ENCODE results near the gene RBCK1. TPM values are rescaled to one million over a fixed set of nuclear protein-coding genes. Genes with fewer than 3 reads are reported as not detected.

The RBCK1 gene
- polyA plus RNA-seq, 1 donor from 2014 or later = 38.4 TPM

Small RNA genes within 50 kb of the gene (small RNA-seq; reads per million reads assigned to genes)
- gene RF00019 = 0 to 1.2 (median 0) reads per million in 3 experiments

Other genes starting within 250 kb of the RBCK1 start
- not detected in 2 replicates for gene DEFB128, start 218.6 kb upstream of the RBCK1 start, polyA plus RNA-seq
- not detected in 2 replicates for gene DEFB129, start 181.0 kb upstream of the RBCK1 start, polyA plus RNA-seq
- gene DEFB132, start 150.6 kb upstream of the RBCK1 start, polyA plus RNA-seq = not detected in 2 replicates
- 7.8 and 10.9 TPM in 2 replicates for gene C20orf96, start 117.5 kb upstream of the RBCK1 start, polyA plus RNA-seq
- gene ZCCHC3, start 110.7 kb upstream of the RBCK1 start, polyA plus RNA-seq = 15.5 and 19.5 TPM in 2 replicates
- 6.8 and 9.6 TPM in 2 replicates for gene SOX12, start 82.7 kb upstream of the RBCK1 start, polyA plus RNA-seq
- 19.6 and 43.1 TPM in 2 replicates for gene NRSN2, start 61.2 kb upstream of the RBCK1 start, polyA plus RNA-seq
- 6.0 and 6.8 TPM in 2 replicates for gene TRIB3, start 27.5 kb upstream of the RBCK1 start, polyA plus RNA-seq
- gene TBC1D20, start 54.2 kb downstream of the RBCK1 start, polyA plus RNA-seq = 25.1 and 28.4 TPM in 2 replicates
- gene CSNK2A1, start 135.5 kb downstream of the RBCK1 start, polyA plus RNA-seq = 183 and 255 TPM in 2 replicates
- 0.24 TPM in 1 of 2 replicates, not detected in the other for gene TCF15, start 202.0 kb downstream of the RBCK1 start, polyA plus RNA-seq
- gene SRXN1, start 244.9 kb downstream of the RBCK1 start, polyA plus RNA-seq = 6.9 and 7.5 TPM in 2 replicates

Data from neural cell (in vitro differentiated cells).